Erythroblast (primary cell): ENCODE measurements around the gene OBSCN.

ENCODE experiments used
- GATA1 ChIP-seq: IDR thresholded peaks from 2 replicates; pipeline ENCODE4 v1.6.1; 2011; ENCODE audit warnings: low read depth, mild to moderate bottlenecking, control low read depth, low read length, moderate library complexity
- POLR2A ChIP-seq: IDR thresholded peaks from 2 replicates; pipeline ENCODE4 v1.6.1; 2011; ENCODE audit warnings: mild to moderate bottlenecking, low read length

- TF ChIP-seq POLR2A (no peak), GATA1 (no peak)
Measured at GRCh38 chr1:228352677-228353481, 145.0 kb downstream of the OBSCN start.
